CD14-positive monocyte (primary cell): Measurements from ENCODE around the gene IMMP2L. TPM values are rescaled to one million over a fixed set of nuclear protein-coding genes. Genes with fewer than 3 reads are reported as not detected.

ENCODE experiments used
- DNase-seq, 3 donors: peaks; one replicate each; pipeline ENCODE4 v3.0.0-alpha.2; 2011 to 2022
- H2AFZ ChIP-seq: 2 replicates; pipeline ENCODE4 v1.6.0; 2012; ENCODE audit warnings: mild to moderate bottlenecking, low read depth, low read length, inconsistent platforms; ENCODE audit not compliant: insufficient read depth, poor library complexity, severe bottlenecking
- H3K27ac ChIP-seq, 2 donors: 1 replicate in 1 of 2; 2 replicates in 1 of 2; pipeline ENCODE4 v1.5.1; 2012 to 2013; ENCODE audit warnings: low read length in 2 of 2, control low read depth in 1 of 2, inconsistent platforms in 1 of 2, low read depth in 1 of 2, mild to moderate bottlenecking in 1 of 2
- H3K27me3 ChIP-seq, 2 donors: one replicate each; pipeline versions ENCODE4 v1.6.0 to v1.6.1; 2011 to 2013; ENCODE audit warnings: low read length in 2 of 2; ENCODE audit not compliant: control insufficient read depth in 2 of 2, insufficient read depth in 2 of 2
- H3K36me3 ChIP-seq, 2 donors: replicated peaks in 1 of 2; 1 replicate in 1 of 2; 2 replicates in 1 of 2; pipeline versions ENCODE4 v1.5.1 to v1.6.1; 2012 to 2013; ENCODE audit warnings: low read length in 2 of 2, control low read depth in 1 of 2, inconsistent platforms in 1 of 2, mild to moderate bottlenecking in 1 of 2; ENCODE audit not compliant: insufficient read depth in 2 of 2, control insufficient read depth in 1 of 2
- H3K4me1 ChIP-seq, 2 donors: 1 replicate in 1 of 2; 2 replicates in 1 of 2; pipeline versions ENCODE4 v1.5.1 to v1.6.1; 2012 to 2013; ENCODE audit warnings: low read length in 2 of 2, control low read depth in 1 of 2, inconsistent platforms in 1 of 2, mild to moderate bottlenecking in 1 of 2, moderate library complexity in 1 of 2; ENCODE audit not compliant: insufficient read depth in 2 of 2, control insufficient read depth in 1 of 2
- H3K4me2 ChIP-seq: replicated peaks from 2 replicates; pipeline ENCODE3; 2012; ENCODE audit warnings: low read length, moderate library complexity, mild to moderate bottlenecking; ENCODE audit not compliant: poor library complexity, severe bottlenecking; ENCODE audit errors: extremely low read depth
- H3K4me3 ChIP-seq, 3 experiments: fragments of 200-600 bp in 1 of 3; sonication (generic) in 1 of 3; replicated peaks in 1 of 3; 1 replicate in 2 of 3; 2 replicates in 1 of 3; pipeline ENCODE4 v1.5.1; 2011 to 2013; ENCODE audit warnings: low read length in 3 of 3, mild to moderate bottlenecking in 3 of 3, control low read depth in 2 of 3, low read depth in 2 of 3, inconsistent platforms in 1 of 3, moderate library complexity in 1 of 3
- H3K79me2 ChIP-seq: 2 replicates; pipeline ENCODE4 v1.6.0; 2012; ENCODE audit warnings: mild to moderate bottlenecking, control low read depth, inconsistent platforms, low read length, moderate library complexity; ENCODE audit not compliant: insufficient read depth
- H3K9ac ChIP-seq: 2 replicates; pipeline ENCODE4 v1.6.0; 2017; ENCODE audit warnings: low read length, mild to moderate bottlenecking; ENCODE audit not compliant: insufficient read depth, poor library complexity, severe bottlenecking
- H3K9me3 ChIP-seq, 2 donors: replicated peaks in 1 of 2; 1 replicate in 1 of 2; 2 replicates in 1 of 2; pipeline versions ENCODE4 v1.5.1 to v1.6.1; 2012 to 2013; ENCODE audit warnings: low read length in 2 of 2, control low read depth in 1 of 2; ENCODE audit not compliant: control insufficient read depth in 1 of 2, insufficient read depth in 1 of 2
- H4K20me1 ChIP-seq: 2 replicates; pipeline ENCODE4 v1.6.0; 2012; ENCODE audit warnings: mild to moderate bottlenecking, low read length, control low read depth, moderate library complexity; ENCODE audit not compliant: insufficient read depth
- H3K27ac Mint-ChIP-seq, 7 donors: one replicate each; pipeline ENCODE4 v1.8.0; 2020; ENCODE audit warnings: mild to moderate bottlenecking in 7 of 7, mixed read lengths in 7 of 7, moderate library complexity in 6 of 7, inconsistent platforms in 2 of 7
- H3K27me3 Mint-ChIP-seq, 3 donors: one replicate each; pipeline ENCODE4 v1.8.0; 2021 to 2022; ENCODE audit warnings: low read depth in 3 of 3, mild to moderate bottlenecking in 3 of 3, mixed read lengths in 3 of 3, moderate library complexity in 3 of 3, inconsistent platforms in 1 of 3
- H3K36me3 Mint-ChIP-seq, 2 donors: one replicate each; pipeline ENCODE4 v1.8.0; 2020; ENCODE audit warnings: mixed read lengths in 2 of 2, inconsistent platforms in 1 of 2, mild to moderate bottlenecking in 1 of 2
- H3K4me1 Mint-ChIP-seq: one replicate; pipeline ENCODE4 v1.8.0; 2020; ENCODE audit warnings: mild to moderate bottlenecking, mixed read lengths
- H3K4me3 Mint-ChIP-seq, 2 donors: one replicate each; pipeline ENCODE4 v1.8.0; 2020; ENCODE audit warnings: mild to moderate bottlenecking in 2 of 2, mixed read lengths in 2 of 2, moderate library complexity in 1 of 2
- H3K9me3 Mint-ChIP-seq, 7 donors: one replicate each; pipeline ENCODE4 v1.8.0; 2020 to 2022; ENCODE audit warnings: mixed read lengths in 7 of 7, mild to moderate bottlenecking in 6 of 7, moderate library complexity in 6 of 7, inconsistent platforms in 2 of 7
- WGBS: methylation state at CpG from one replicate; pipeline ENCODE4 v1.1.5; 2013; ENCODE audit warnings: missing lambda C conversion rate; ENCODE audit not compliant: insufficient coverage; 5-methylcytosine and 5-hydroxymethylcytosine counted together
- intact Hi-C, 2 donors: fragments of 100-400 bp; cut with micrococcal nuclease; formaldehyde crosslinking; loops; one replicate each; pipeline versions ENCODE4 v1.15.0 to v1.15.1; 2023
- polyA plus RNA-seq, 3 donors: library from polyadenylated mRNA; depleted of rRNA in 1 of 3; unstranded in 2 of 3; stranded (reverse) in 1 of 3; fragments of 300-500 nt in 2 of 3; fragments of >200 nt in 1 of 3; fragmentation: Illumina TruSeq in 2 of 3; gene quantifications; 1 replicate in 2 of 3; 2 replicates in 1 of 3; pipeline ENCODE4 v1.2.3, GENCODE V29; 2012 to 2021
- small RNA-seq: library from RNA; depleted of rRNA; stranded (forward); fragments of <200 nt; gene quantifications from one replicate; pipeline ENCODE3, GENCODE V24; 2012; ENCODE audit warnings: low read depth; ENCODE audit not compliant: insufficient read length
- TF ChIP-seq, protein P1 (sequence below): fragments of 200-600 bp; IDR thresholded peaks from one replicate; pipeline ENCODE4 v1.8.0; 2022; ENCODE audit warnings: antibody characterized with exemption, mild to moderate bottlenecking

IMMP2L gene
- polyA plus RNA-seq, 3 donors: 1.9 to 6.4 (median 6.2) TPM

DNA sequence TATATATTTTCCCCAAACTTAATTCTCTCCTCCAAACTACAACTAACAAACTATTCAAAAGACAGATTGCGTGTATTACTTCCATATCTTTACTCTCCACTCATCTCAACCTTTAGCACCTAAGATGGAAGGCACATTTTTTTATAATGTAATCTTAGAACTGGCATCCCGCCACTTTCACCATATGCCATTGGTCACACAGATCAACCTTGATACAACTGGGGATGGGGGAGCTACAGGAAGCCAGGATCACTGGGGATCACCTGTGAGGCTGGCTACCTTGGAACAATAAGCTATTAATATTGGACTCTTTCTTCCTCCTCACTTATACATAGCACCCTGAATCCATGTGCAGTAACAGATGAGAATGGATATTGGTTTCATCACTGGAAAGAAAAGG, 941.0 kb downstream of the IMMP2L start:
- TF ChIP-seq, protein P1, sequence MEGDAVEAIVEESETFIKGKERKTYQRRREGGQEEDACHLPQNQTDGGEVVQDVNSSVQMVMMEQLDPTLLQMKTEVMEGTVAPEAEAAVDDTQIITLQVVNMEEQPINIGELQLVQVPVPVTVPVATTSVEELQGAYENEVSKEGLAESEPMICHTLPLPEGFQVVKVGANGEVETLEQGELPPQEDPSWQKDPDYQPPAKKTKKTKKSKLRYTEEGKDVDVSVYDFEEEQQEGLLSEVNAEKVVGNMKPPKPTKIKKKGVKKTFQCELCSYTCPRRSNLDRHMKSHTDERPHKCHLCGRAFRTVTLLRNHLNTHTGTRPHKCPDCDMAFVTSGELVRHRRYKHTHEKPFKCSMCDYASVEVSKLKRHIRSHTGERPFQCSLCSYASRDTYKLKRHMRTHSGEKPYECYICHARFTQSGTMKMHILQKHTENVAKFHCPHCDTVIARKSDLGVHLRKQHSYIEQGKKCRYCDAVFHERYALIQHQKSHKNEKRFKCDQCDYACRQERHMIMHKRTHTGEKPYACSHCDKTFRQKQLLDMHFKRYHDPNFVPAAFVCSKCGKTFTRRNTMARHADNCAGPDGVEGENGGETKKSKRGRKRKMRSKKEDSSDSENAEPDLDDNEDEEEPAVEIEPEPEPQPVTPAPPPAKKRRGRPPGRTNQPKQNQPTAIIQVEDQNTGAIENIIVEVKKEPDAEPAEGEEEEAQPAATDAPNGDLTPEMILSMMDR: no peak
- no peaks in the 10 kb centered on the region for H3K36me3 Mint-ChIP-seq
- H3K27ac Mint-ChIP-seq: no peak overlapping the region
- no peak overlapping the region for H3K4me3 Mint-ChIP-seq
- Histone ChIP-seq H4K20me1 (no peaks in the 10 kb centered on the region), H3K79me2 (no peaks in the 10 kb centered on the region), H3K27me3 (no peaks in the 10 kb centered on the region), H3K9me3 (peaks cover 9 to 14% of the 10 kb centered on the region in 2 donors), H3K4me1 (no peaks in the 10 kb centered on the region), H3K36me3 (no peaks in the 10 kb centered on the region), H3K9ac (no peak overlapping the region), H3K27ac (no peak overlapping the region), H3K4me2 (no peak overlapping the region), H2AFZ (no peak overlapping the region), H3K4me3 (no peak overlapping the region)
- H3K9me3 Mint-ChIP-seq: peaks cover 0 to 17% (median 6%) of the 10 kb centered on the region in 7 donors
- no peak for DNase-seq
- intact Hi-C loops: no loop called here
- H3K27me3 Mint-ChIP-seq: no peaks in the 10 kb centered on the region
- WGBS: no CpG with 5 or more reads among the region's 2 CpGs
- no peaks in the 10 kb centered on the region for H3K4me1 Mint-ChIP-seq

DNA sequence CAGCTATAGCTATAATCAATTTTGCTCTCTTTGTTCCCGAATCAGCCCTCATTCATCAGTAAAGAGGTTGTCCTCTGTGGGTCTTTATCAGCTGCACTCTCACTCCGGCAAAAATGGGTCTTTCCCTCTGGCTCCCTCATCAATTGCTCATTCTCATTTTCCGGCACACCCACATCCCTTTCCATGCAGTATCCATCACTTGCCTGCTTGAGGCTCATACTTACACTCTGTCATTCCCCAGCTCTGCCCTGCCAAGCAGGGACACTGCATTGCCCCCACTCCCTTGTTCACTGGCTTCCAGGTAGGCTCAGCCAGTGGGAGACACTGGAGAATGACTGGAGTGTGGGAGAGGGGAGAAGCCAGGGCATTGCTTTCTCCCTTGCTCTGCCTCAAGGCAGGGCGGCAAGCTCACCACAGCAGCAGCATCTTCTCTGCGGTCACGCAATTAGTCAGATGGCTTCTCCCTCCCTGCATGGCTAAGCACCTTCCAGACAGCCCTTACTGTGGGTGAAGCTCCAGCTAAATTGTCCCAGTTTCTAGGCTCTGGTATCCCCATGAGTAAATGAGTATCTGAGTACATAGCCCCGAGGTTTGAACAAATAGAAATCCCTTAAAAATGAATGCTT, 942.1 kb downstream of the IMMP2L start:
- H3K27ac ChIP-seq: no peak overlapping the region
- Mint-ChIP-seq H3K9me3 (peaks cover 0 to 17% (median 6%) of the 10 kb centered on the region in 7 donors), H3K36me3 (no peaks in the 10 kb centered on the region), H3K4me1 (no peaks in the 10 kb centered on the region), H3K4me3 (no peak overlapping the region), H3K27ac (no peak overlapping the region), H3K27me3 (no peaks in the 10 kb centered on the region)
- WGBS: 94% methylated on average over 3 of the region's 7 CpGs
- H3K4me2 ChIP-seq: no peak overlapping the region
- H3K4me3 ChIP-seq: no peak overlapping the region
- no peaks in the 10 kb centered on the region for H3K79me2 ChIP-seq
- TF ChIP-seq, protein P1: no peak
- no peak for DNase-seq
- no peaks in the 10 kb centered on the region for H3K27me3 ChIP-seq
- no peaks in the 10 kb centered on the region for H3K4me1 ChIP-seq
- intact Hi-C loops: no loop called here
- no peaks in the 10 kb centered on the region for H4K20me1 ChIP-seq
- H3K9me3 ChIP-seq: peaks cover 9 to 14% of the 10 kb centered on the region in 2 donors
- no peak overlapping the region for H3K9ac ChIP-seq
- no peaks in the 10 kb centered on the region for H3K36me3 ChIP-seq
- H2AFZ ChIP-seq: no peak overlapping the region

Small RNAs within 50 kb of the gene (small RNA-seq; reads per million reads assigned to genes)
- not detected for gene AC003989.2
